ENCODE measurements around the gene CUBN. TPM values are rescaled to one million over a fixed set of nuclear protein-coding genes. Genes with fewer than 3 reads are reported as not detected.

CUBN gene
- total RNA-seq, 1 donor from 2014 or later, result 2.7 TPM

DNA sequence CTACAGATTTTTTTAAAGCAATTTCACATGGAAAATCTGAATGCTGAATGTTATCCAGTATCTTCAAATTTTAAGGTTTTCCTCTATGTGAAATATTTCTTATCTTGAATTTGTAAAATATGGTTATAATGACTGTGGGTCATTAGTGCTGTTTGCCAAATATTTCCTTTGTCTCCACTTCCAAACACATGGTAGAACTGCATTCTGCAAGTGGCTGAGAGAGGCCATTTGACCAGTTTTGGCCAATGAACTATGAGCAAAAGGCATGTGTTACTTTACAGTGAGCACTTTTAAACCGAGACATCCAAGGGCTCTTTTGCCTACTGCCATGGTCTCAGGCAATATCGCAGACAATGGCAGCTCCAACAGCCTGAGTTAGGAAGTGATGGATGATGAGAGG, 195.2 kb downstream of the CUBN start:
- H3K27ac Mint-ChIP-seq (ENCODE audit: unreplicated experiment), result no peak overlapping the region
- H3K4me1 Mint-ChIP-seq (ENCODE audit: low read depth, unreplicated experiment), result peaks cover 3% of the 10 kb centered on the region
- H2AFZ ChIP-seq (ENCODE audit: low read depth, low read length), result no peak overlapping the region
- no peak for DNase-seq (ENCODE audit: low read depth)
- no peaks in the 10 kb centered on the region for H3K9me3 Mint-ChIP-seq (ENCODE audit: unreplicated experiment)
- H3K27me3 Mint-ChIP-seq (ENCODE audit: low read depth, unreplicated experiment), result no peaks in the 10 kb centered on the region
- no peaks in the 10 kb centered on the region for H3K27me3 ChIP-seq (ENCODE audit: insufficient read depth, low read length)
- peaks cover 1% of the 10 kb centered on the region for H3K36me3 Mint-ChIP-seq (ENCODE audit: low read depth, unreplicated experiment)
- no peak for TF ChIP-seq EZH2 (IDR thresholded peaks at IDR 0.05; ENCODE audit: insufficient read depth, low read length)
- TF ChIP-seq CTCF (IDR thresholded peaks at IDR 0.05; ENCODE audit: insufficient read depth, low read depth, low read length), result no peak
- no peak for FAIRE-seq
- H3K4me3 Mint-ChIP-seq (ENCODE audit: unreplicated experiment), result no peak overlapping the region
- H3K4me1 ChIP-seq (ENCODE audit: insufficient read depth, low read length), result no peaks in the 10 kb centered on the region
- H4K20me1 ChIP-seq (ENCODE audit: insufficient read depth, low read length), result no peaks in the 10 kb centered on the region
- H3K9ac ChIP-seq (ENCODE audit: low read length), result no peak overlapping the region
- H3K4me3 ChIP-seq (ENCODE audit: insufficient read depth, low read depth, low read length), result no peak overlapping the region
- H3K9me3 ChIP-seq (ENCODE audit: insufficient read depth, low read depth, low read length), result no peaks in the 10 kb centered on the region
- no peak overlapping the region for H3K4me2 ChIP-seq (ENCODE audit: low read length)
- no peaks in the 10 kb centered on the region for H3K36me3 ChIP-seq (ENCODE audit: insufficient read depth, low read length)
- H3K27ac ChIP-seq (ENCODE audit: low read depth, low read length), result no peak overlapping the region
- no peaks in the 10 kb centered on the region for H3K79me2 ChIP-seq (ENCODE audit: insufficient read depth, low read length)

DNA sequence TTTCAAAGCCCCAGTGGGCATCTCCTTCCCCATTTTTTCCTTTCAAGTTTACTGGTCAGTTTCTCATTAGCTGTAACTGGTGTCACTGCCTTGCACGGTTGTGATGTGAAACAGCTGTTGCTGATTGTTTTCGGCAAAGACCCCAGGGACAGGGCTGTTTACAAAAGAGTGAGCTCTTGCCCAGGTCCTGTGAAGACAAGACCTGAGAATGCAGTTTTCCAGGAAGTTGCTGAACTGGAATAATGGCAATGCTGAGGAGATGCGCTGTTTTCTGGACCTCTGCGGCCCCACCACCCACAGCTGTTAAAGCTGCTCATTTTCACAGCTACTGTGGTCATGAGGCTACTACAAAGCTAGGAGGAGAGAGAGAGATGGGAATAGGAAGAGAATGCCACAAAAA, 195.8 kb downstream of the CUBN start:
- no peaks in the 10 kb centered on the region for H4K20me1 ChIP-seq (ENCODE audit: insufficient read depth, low read length)
- H3K27ac Mint-ChIP-seq (ENCODE audit: unreplicated experiment), result no peak overlapping the region
- H3K36me3 ChIP-seq (ENCODE audit: insufficient read depth, low read length), result no peaks in the 10 kb centered on the region
- no peak for FAIRE-seq
- H3K9me3 ChIP-seq (ENCODE audit: insufficient read depth, low read depth, low read length), result no peaks in the 10 kb centered on the region
- no peaks in the 10 kb centered on the region for H3K27me3 Mint-ChIP-seq (ENCODE audit: low read depth, unreplicated experiment)
- no peak overlapping the region for H3K9ac ChIP-seq (ENCODE audit: low read length)
- H3K9me3 Mint-ChIP-seq (ENCODE audit: unreplicated experiment), result no peaks in the 10 kb centered on the region
- H3K27me3 ChIP-seq (ENCODE audit: insufficient read depth, low read length), result no peaks in the 10 kb centered on the region
- H3K79me2 ChIP-seq (ENCODE audit: insufficient read depth, low read length), result no peaks in the 10 kb centered on the region
- H3K4me1 ChIP-seq (ENCODE audit: insufficient read depth, low read length), result no peaks in the 10 kb centered on the region
- H3K27ac ChIP-seq (ENCODE audit: low read depth, low read length), result no peak overlapping the region
- no peak for TF ChIP-seq EZH2 (IDR thresholded peaks at IDR 0.05; ENCODE audit: insufficient read depth, low read length)
- TF ChIP-seq CTCF (IDR thresholded peaks at IDR 0.05; ENCODE audit: insufficient read depth, low read depth, low read length), result no peak
- H3K4me1 Mint-ChIP-seq (ENCODE audit: low read depth, unreplicated experiment), result peaks cover 3% of the 10 kb centered on the region
- no peak for DNase-seq (ENCODE audit: low read depth)
- H2AFZ ChIP-seq (ENCODE audit: low read depth, low read length), result no peak overlapping the region
- H3K4me3 ChIP-seq (ENCODE audit: insufficient read depth, low read depth, low read length), result no peak overlapping the region
- peaks cover 1% of the 10 kb centered on the region for H3K36me3 Mint-ChIP-seq (ENCODE audit: low read depth, unreplicated experiment)
- H3K4me3 Mint-ChIP-seq (ENCODE audit: unreplicated experiment), result no peak overlapping the region
- H3K4me2 ChIP-seq (ENCODE audit: low read length), result no peak overlapping the region

DNA sequence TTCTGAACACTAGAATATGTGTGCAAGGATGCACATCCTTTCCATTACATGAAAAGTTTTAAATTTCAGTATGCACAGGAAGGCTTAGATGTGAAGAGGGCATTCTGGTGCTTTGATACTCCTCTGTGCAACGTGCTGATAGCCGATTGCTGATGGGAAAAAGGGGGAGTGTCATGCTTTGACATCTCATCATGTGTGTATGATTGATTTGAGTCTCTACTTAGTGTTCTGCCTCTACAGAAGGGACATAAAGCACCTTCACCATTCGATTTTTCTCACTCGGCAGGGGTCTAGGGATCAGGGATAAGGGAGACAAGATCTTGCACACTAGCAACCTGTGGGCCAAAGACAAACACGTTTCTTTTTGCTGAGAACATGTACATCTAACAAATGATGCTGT, 197.7 kb downstream of the CUBN start:
- H3K27me3 ChIP-seq (ENCODE audit: insufficient read depth, low read length), result no peaks in the 10 kb centered on the region
- H3K9me3 Mint-ChIP-seq (ENCODE audit: unreplicated experiment), result no peaks in the 10 kb centered on the region
- H3K4me2 ChIP-seq (ENCODE audit: low read length), result no peak overlapping the region
- DNase-seq (ENCODE audit: low read depth) (no peak), FAIRE-seq (no peak)
- H3K27me3 Mint-ChIP-seq (ENCODE audit: low read depth, unreplicated experiment), result no peaks in the 10 kb centered on the region
- H3K9me3 ChIP-seq (ENCODE audit: insufficient read depth, low read depth, low read length), result no peaks in the 10 kb centered on the region
- no peak overlapping the region for H3K9ac ChIP-seq (ENCODE audit: low read length)
- H3K27ac Mint-ChIP-seq (ENCODE audit: unreplicated experiment), result no peak overlapping the region
- no peak overlapping the region for H3K27ac ChIP-seq (ENCODE audit: low read depth, low read length)
- no peaks in the 10 kb centered on the region for H4K20me1 ChIP-seq (ENCODE audit: insufficient read depth, low read length)
- H2AFZ ChIP-seq (ENCODE audit: low read depth, low read length), result peak overlapping the region; percentile 13
- no peak overlapping the region for H3K4me3 ChIP-seq (ENCODE audit: insufficient read depth, low read depth, low read length)
- no peaks in the 10 kb centered on the region for H3K79me2 ChIP-seq (ENCODE audit: insufficient read depth, low read length)
- H3K36me3 ChIP-seq (ENCODE audit: insufficient read depth, low read length), result no peaks in the 10 kb centered on the region
- no peak overlapping the region for H3K4me3 Mint-ChIP-seq (ENCODE audit: unreplicated experiment)
- TF ChIP-seq EZH2 (IDR thresholded peaks at IDR 0.05; ENCODE audit: insufficient read depth, low read length) (no peak), CTCF (IDR thresholded peaks at IDR 0.05; ENCODE audit: insufficient read depth, low read depth, low read length) (no peak)
- peaks cover 3% of the 10 kb centered on the region for H3K4me1 Mint-ChIP-seq (ENCODE audit: low read depth, unreplicated experiment)
- H3K4me1 ChIP-seq (ENCODE audit: insufficient read depth, low read length), result no peaks in the 10 kb centered on the region
- H3K36me3 Mint-ChIP-seq (ENCODE audit: low read depth, unreplicated experiment), result peaks cover 5% of the 10 kb centered on the region

Data from astrocyte (in vitro differentiated cells and primary cell).